ENCODE data around the gene TMA7B.
"Not testable (repeated sequence)": the region's sequence is repeated elsewhere in the genome, so short reads cannot be mapped to it uniquely, and the experiment has no call there.

TMA7B gene

GRCh38 chr22:39988386-39989114, 28.4 kb downstream of the TMA7B start:
- no peak for TF ChIP-seq CTCF (IDR thresholded peaks at IDR 0.05; ENCODE audit: low read depth, low read length, missing control alignments)
- H3K4me3 ChIP-seq (replicated peaks; ENCODE audit: low read depth, low read length), result no peak overlapping the region
- no peak for DNase-seq (ENCODE audit: extremely low read depth, low read depth)

GRCh38 chr22:39989633-39990032, 29.4 kb downstream of the TMA7B start:
- DNase-seq (ENCODE audit: extremely low read depth, low read depth), result no peak
- no peak overlapping the region for H3K4me3 ChIP-seq (replicated peaks; ENCODE audit: low read depth, low read length)
- TF ChIP-seq CTCF (IDR thresholded peaks at IDR 0.05; ENCODE audit: low read depth, low read length, missing control alignments), result no peak

DNA sequence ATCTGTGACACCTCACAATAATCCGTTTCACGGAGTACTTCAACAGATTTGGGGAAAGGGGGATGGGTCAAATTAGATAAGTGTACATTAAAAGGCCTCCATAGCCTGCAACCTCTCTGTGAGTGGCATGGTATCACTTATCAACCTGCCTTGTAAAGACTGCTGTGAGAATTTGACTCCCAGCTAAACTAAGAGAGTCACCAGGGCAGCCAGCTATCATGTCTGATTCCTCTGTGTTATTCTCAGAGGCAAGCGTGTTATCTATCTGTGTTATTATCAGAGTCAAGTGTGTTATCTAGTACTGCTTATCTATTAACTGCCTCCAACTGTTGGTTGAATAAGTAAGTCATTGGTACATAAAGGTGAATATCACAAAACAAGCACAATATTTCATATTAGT, 30.5 kb downstream of the TMA7B start:
- TF ChIP-seq CTCF (IDR thresholded peaks at IDR 0.05; ENCODE audit: low read depth, low read length, missing control alignments), result no peak
- no peak overlapping the region for H3K4me3 ChIP-seq (replicated peaks; ENCODE audit: low read depth, low read length)
- no peak for DNase-seq (ENCODE audit: extremely low read depth, low read depth)

GRCh38 chr22:39991159-39991860, 31.1 kb downstream of the TMA7B start:
- no peak for DNase-seq (ENCODE audit: extremely low read depth, low read depth)
- no peak overlapping the region for H3K4me3 ChIP-seq (replicated peaks; ENCODE audit: low read depth, low read length)
- TF ChIP-seq CTCF (IDR thresholded peaks at IDR 0.05; ENCODE audit: low read depth, low read length, missing control alignments), result no peak

- TF ChIP-seq CTCF (IDR thresholded peaks at IDR 0.05; ENCODE audit: low read depth, low read length, missing control alignments), result no peak
- no peak overlapping the region for H3K4me3 ChIP-seq (replicated peaks; ENCODE audit: low read depth, low read length)
- DNase-seq (ENCODE audit: extremely low read depth, low read depth), result no peak
Measured at GRCh38 chr22:39992088-39992826, 32.1 kb downstream of the TMA7B start.

DNA sequence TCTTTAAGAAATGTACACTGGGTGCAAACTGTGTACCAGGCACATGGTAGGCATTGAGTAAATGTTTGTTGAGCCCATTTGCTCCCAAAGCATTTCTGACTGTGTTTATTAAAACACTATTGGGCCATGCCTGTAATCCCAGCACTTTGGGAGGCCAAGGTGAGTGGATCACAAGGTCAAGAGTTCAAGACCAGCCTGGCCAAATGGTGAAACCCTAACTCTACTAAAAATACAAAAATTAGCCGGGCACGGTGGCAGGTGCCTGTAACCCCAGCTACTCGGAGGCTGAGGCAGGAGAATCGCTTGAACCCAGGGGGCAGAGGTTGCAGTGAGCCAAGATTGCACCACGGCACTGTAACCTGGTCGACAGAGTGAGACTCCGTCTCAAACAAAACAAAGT, 32.7 kb downstream of the TMA7B start:
- DNase-seq (ENCODE audit: extremely low read depth, low read depth); H3K4me3 ChIP-seq (replicated peaks; ENCODE audit: low read depth, low read length): not testable (repeated sequence)

- no peak for TF ChIP-seq CTCF (IDR thresholded peaks at IDR 0.05; ENCODE audit: low read depth, low read length, missing control alignments)
Measured at GRCh38 chr22:39994041-39994565, 33.9 kb downstream of the TMA7B start.

More at GRCh38 chr22:39994041-39994565, 33.9 kb downstream of the TMA7B start:
- DNase-seq (ENCODE audit: extremely low read depth, low read depth), result no peak
- no peak overlapping the region for H3K4me3 ChIP-seq (replicated peaks; ENCODE audit: low read depth, low read length)
